Small intestine (tissue), 7 donors: ENCODE data around the gene MAN2B2. TPM values are rescaled to one million over a fixed set of nuclear protein-coding genes. Genes with fewer than 3 reads are reported as not detected.

Experiments used
- DNase-seq, 2 donors: peaks; one replicate each; pipeline versions ENCODE4 v3.0.0 to v3.0.0-alpha.2; 2013
- FAIRE-seq: peaks from 2 replicates; lab custom pipeline; 2012; peaks lifted over from hg19 to GRCh38; lab: Jason Lieb, UNC
- H3K27ac ChIP-seq, 3 donors: one replicate each; pipeline ENCODE4 v1.5.1; 2013; ENCODE audit warnings: low read length in 2 of 3, mild to moderate bottlenecking in 2 of 3, control low read depth in 1 of 3, inconsistent platforms in 1 of 3, low read depth in 1 of 3, moderate library complexity in 1 of 3
- H3K27me3 ChIP-seq, 3 donors: one replicate each; pipeline ENCODE4 v1.6.1; 2013; ENCODE audit warnings: low read length in 3 of 3, inconsistent platforms in 1 of 3; ENCODE audit not compliant: control insufficient read depth in 3 of 3, insufficient read depth in 3 of 3
- H3K36me3 ChIP-seq, 3 donors: one replicate each; pipeline ENCODE4 v1.6.1; 2013; ENCODE audit warnings: low read length in 3 of 3, inconsistent platforms in 1 of 3, low read depth in 1 of 3, mild to moderate bottlenecking in 1 of 3, moderate library complexity in 1 of 3; ENCODE audit not compliant: control insufficient read depth in 3 of 3, insufficient read depth in 2 of 3
- H3K4me1 ChIP-seq, 3 donors: one replicate each; pipeline ENCODE4 v1.6.1; 2013; ENCODE audit warnings: low read length in 2 of 3, inconsistent platforms in 1 of 3, low read depth in 1 of 3, mild to moderate bottlenecking in 1 of 3, moderate library complexity in 1 of 3; ENCODE audit not compliant: control insufficient read depth in 3 of 3, insufficient read depth in 2 of 3
- H3K4me3 ChIP-seq, 3 donors: one replicate each; pipeline ENCODE4 v1.5.1; 2013; ENCODE audit warnings: low read length in 3 of 3, control low read depth in 1 of 3, inconsistent platforms in 1 of 3, low read depth in 1 of 3, mild to moderate bottlenecking in 1 of 3, moderate library complexity in 1 of 3
- H3K9me3 ChIP-seq, 2 donors: one replicate each; pipeline ENCODE4 v1.6.1; 2013; ENCODE audit warnings: low read depth in 1 of 2, low read length in 1 of 2; ENCODE audit not compliant: control insufficient read depth in 2 of 2, insufficient read depth in 1 of 2
- WGBS, 3 donors: extraction: QIAGEN DNeasy Blood & Tissue Kit; methylation state at CpG; one replicate each; pipeline ENCODE4 v1.1.7; 2013; 5-methylcytosine and 5-hydroxymethylcytosine counted together
- polyA plus RNA-seq, 4 donors: library from polyadenylated mRNA; stranded (reverse) in 3 of 4; unstranded in 1 of 4; fragments of 200-250 nt in 3 of 4; fragments of 120-200 nt in 1 of 4; gene quantifications; one replicate each; pipeline versions ENCODE4 v1.2.1 to v1.2.3, GENCODE V29; 2013
- donor health status: healthy with polysubstance abuse.
- donor health status: control.
- donor health status: control.
- donor health status: Bipolar disorder and iron deficiency.
- donor health status: healthy.

MAN2B2 gene
- polyA plus RNA-seq, 4 donors = 4.1 to 22.4 (median 8.8) TPM

DNA sequence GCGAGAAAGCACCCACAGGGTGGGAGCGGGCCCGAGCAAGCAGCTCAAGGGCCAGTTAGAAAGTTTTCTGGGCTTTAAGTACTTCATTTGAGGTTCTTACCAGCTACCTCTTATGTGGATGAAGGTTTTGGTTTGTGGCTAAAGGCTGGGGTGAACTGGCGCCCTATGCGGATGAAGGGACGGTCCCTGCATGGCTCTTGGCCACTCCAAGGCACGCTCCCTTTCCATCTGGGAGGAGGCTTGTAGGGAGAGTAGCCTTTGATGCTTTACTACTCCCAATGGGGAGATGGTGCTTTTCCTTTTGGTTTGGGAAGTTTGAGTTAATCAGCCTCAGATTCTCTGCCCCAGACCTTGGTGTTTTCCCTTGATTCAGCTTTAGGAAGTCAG is 83.2 kb downstream of the MAN2B2 start:
- Histone ChIP-seq H3K9me3 (no peaks in the 10 kb centered on the region), H3K4me1 (no peaks in the 10 kb centered on the region), H3K27ac (no peak overlapping the region), H3K27me3 (peaks cover 2 to 35% (median 3%) of the 10 kb centered on the region in 3 donors), H3K36me3 (no peaks in the 10 kb centered on the region), H3K4me3 (no peak overlapping the region)
- FAIRE-seq (no peak), DNase-seq (no peak)
- 80 to 88% (median 87%) methylated on average over 7 of the region's 7 CpGs for WGBS, 3 donors

DNA sequence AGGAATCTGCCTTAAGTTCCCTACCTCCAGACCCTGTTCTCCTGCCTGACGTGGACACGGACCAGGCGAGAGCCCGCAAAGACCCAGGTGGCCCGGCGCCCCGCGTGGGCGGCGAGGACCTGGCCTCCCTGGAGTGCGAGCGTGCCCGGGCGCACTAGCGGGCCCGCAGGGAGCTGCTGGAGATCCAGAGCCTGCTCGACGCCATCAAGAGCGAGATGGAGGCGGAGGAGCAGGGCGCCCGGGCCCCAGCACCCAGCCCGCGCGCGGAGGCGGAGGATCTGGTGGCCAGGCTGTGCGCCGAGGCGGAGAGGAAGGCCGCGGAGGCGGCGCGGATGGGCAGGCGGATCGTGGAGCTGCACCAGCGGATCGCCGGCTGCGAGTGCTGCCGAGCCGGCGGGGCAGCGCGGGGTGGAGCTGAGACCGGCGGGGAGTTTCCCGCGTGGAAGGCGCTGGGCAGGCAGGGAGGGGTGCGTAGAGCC is 83.6 kb downstream of the MAN2B2 start:
- no peak for FAIRE-seq
- Histone ChIP-seq H3K9me3 (no peaks in the 10 kb centered on the region), H3K27ac (no peak overlapping the region), H3K4me3 (peak overlapping the region in 2 of 3 donors; percentile 15 to 34), H3K27me3 (peaks cover 3 to 40% (median 6%) of the 10 kb centered on the region in 3 donors), H3K36me3 (no peaks in the 10 kb centered on the region), H3K4me1 (no peaks in the 10 kb centered on the region)
- WGBS, 3 donors = 6 to 9% (median 6%) methylated on average over 52 of the region's 52 CpGs
- DNase-seq = peak; percentile 11 to 46

DNA sequence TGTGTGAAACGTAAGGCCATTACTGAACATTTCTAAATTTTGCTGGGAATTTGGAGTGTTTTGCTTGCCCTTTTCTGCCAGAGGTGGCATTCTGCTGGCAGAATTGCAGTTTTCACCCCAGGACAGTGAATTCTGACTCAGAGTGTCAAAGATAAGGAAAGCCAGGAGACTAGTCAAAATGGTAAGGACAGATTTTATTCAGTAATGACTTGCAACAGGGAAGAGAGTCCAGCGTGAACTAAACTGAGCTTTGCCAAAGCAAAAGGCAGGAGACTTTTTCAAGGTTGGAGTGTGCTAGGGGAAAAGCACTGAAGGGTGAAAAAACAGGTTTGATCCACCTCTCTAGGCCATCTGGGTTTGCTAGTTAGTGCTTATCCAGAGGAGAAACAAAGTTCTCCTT is 84.9 kb downstream of the MAN2B2 start:
- Histone ChIP-seq H3K9me3 (no peaks in the 10 kb centered on the region), H3K36me3 (no peaks in the 10 kb centered on the region), H3K27ac (no peak overlapping the region), H3K4me1 (no peaks in the 10 kb centered on the region), H3K27me3 (peaks cover 3 to 52% (median 11%) of the 10 kb centered on the region in 3 donors), H3K4me3 (no peak overlapping the region)
- no peak for DNase-seq
- WGBS, 3 donors = 68 to 91% (median 85%) methylated on average over 2 of the region's 2 CpGs
- FAIRE-seq = no peak

DNA sequence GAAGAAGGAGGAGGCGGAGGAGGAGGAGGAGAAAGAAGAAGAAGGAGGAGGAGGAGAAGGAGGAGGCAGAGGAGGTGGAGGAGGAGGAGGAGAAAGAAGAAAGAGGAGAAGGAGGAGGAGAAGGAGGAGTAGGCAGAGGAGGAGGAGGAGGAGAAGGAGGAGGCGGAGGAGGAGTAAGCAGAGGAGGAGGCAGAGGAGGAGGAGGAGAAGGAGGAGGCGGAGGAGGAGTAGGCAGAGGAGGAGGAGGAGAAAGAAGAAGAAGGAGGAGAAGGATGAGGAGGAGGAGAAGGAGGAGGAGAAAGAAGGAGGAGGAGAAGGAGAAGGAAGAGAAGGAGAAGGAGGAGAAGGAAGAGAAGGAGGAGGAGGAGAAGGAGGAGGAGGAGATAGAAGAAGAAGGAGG is 85.4 kb downstream of the MAN2B2 start:
- Histone ChIP-seq H3K36me3 (no peaks in the 10 kb centered on the region), H3K9me3 (no peaks in the 10 kb centered on the region), H3K27ac (no peak overlapping the region), H3K27me3 (peaks cover 3 to 55% (median 12%) of the 10 kb centered on the region in 3 donors), H3K4me3 (no peak overlapping the region), H3K4me1 (no peaks in the 10 kb centered on the region)
- DNase-seq (no peak), FAIRE-seq (no peak)
- 94 to 98% (median 96%) methylated on average over 3 of the region's 3 CpGs for WGBS, 3 donors

DNA sequence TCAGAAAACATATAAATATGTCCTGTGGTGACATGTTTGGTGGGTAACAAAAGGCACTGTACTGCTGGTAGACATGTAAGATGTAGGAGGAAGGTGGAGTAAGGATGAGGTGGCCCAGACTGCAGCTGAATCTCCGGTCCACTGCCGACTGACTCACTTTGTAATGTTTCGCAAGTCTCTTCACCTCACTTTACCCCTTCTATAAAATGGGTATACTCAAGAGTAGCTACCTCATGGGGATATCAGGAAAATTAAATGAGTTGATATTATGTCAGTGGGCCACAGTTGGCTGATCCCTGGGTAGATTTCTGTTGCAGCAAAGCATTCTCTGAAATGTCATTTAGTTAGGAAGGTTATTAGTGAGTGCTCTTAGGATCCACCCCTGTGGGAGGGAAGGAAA is 87.6 kb downstream of the MAN2B2 start:
- Histone ChIP-seq H3K4me1 (no peaks in the 10 kb centered on the region), H3K36me3 (no peaks in the 10 kb centered on the region), H3K27ac (no peak overlapping the region), H3K27me3 (peaks cover 3 to 52% (median 12%) of the 10 kb centered on the region in 3 donors), H3K9me3 (no peaks in the 10 kb centered on the region), H3K4me3 (no peak overlapping the region)
- 90 to 98% (median 93%) methylated on average over 3 of the region's 3 CpGs for WGBS, 3 donors
- FAIRE-seq (no peak), DNase-seq (no peak)

DNA sequence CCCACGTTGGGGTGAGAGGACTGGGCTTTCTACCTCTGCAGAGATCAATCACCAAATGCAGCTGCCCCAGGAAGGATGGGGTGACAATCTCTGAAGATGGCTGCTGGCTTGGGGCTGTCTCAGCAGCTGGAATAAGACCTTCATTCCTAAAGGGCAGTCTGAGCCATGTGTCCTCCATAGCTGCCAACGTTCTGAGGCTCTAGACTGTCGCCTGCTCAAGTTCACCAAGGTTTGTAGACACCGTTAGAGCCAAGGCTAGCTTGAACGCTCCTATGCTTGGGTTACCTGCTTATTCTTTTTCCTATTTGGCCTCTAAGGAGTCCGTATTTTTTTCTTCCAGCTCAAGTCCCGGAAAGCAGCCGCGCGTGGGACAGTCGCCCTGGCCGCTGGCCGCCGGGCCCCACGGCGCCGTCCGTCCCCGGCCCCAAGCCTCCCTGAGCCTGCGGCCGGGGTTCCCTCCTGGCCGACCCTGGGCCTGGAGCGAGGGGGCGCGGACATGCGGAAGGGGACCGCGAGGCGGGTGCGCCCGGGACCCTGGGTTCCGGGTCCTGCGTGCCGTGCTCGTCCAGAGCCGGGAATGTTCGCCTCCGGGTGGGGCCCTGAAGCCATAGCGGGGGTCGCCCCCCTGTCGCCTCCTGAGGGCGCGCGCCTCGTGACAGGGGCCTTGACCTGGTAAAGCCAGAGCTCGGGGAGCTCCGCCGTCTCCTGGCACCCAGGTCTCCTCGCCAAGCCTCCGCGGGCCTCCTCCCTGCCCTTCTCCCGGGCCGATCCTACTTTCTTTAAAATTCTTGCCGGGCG is 88.8 kb downstream of the MAN2B2 start:
- Histone ChIP-seq H3K9me3 (no peaks in the 10 kb centered on the region), H3K27ac (no peak overlapping the region), H3K4me3 (no peak overlapping the region), H3K36me3 (no peaks in the 10 kb centered on the region), H3K27me3 (peaks cover 0 to 43% (median 12%) of the 10 kb centered on the region in 3 donors), H3K4me1 (no peaks in the 10 kb centered on the region)
- no peak for FAIRE-seq
- 18 to 19% (median 19%) methylated on average over 50 to 55 of the region's 55 CpGs for WGBS, 3 donors
- DNase-seq = no peak

DNA sequence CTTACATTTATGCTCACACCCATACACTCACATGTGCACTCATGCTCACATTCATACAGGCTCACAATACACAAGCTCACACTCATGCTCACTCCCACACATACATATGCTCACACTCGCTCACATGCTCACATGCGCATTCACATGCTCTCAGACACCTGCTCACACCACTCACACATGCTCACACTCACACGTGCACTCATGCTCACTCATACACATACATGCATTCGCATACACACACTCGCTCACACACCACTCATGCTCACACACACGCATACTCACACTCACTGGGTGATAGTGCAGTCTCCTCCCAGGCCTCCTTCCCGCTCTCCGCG is 90.3 kb downstream of the MAN2B2 start:
- H3K27me3 ChIP-seq = peaks cover 0 to 31% (median 12%) of the 10 kb centered on the region in 3 donors
- no peaks in the 10 kb centered on the region for H3K4me1 ChIP-seq
- 97% methylated on average over 9 of the region's 9 CpGs for WGBS, 3 donors
- H3K4me3 ChIP-seq = no peak overlapping the region
- no peaks in the 10 kb centered on the region for H3K36me3 ChIP-seq
- H3K9me3 ChIP-seq = no peaks in the 10 kb centered on the region
- H3K27ac ChIP-seq = no peak overlapping the region
- no peak for FAIRE-seq
- DNase-seq = no peak

DNA sequence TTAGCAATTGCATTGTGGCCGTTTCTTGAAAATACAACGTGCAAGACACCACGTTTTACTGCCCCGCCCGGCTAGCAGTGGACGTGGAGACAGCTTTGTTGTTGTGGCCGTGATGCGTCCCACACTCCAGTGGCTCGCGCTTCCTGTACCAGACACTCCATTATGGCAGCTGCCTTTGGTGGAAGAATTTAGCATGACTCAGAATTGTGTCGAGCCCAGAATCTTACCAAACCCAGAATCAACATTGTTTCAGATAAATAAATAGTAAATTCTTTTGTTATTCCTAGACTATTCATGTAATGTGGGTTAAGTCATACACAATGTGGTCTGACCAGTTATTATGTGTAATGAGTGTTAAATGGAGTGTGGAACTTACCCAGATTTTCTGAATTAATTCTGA is 93.4 kb downstream of the MAN2B2 start:
- FAIRE-seq = no peak
- no peak overlapping the region for H3K27ac ChIP-seq
- DNase-seq = no peak

More for the DNA sequence above, 93.4 kb downstream of the MAN2B2 start:
- no peaks in the 10 kb centered on the region for H3K4me1 ChIP-seq
- H3K9me3 ChIP-seq = no peaks in the 10 kb centered on the region
- WGBS, 3 donors = 64 to 87% (median 79%) methylated on average over 11 of the region's 11 CpGs
- no peaks in the 10 kb centered on the region for H3K36me3 ChIP-seq
- peaks cover 0 to 19% (median 8%) of the 10 kb centered on the region in 3 donors for H3K27me3 ChIP-seq
- H3K4me3 ChIP-seq = no peak overlapping the region
